NCI-H69 (cell line): Measurements from ENCODE around the gene CUBN.

Experiments used
- DNase-seq: peaks from one replicate; lab custom pipeline; 2025; lab: John Stamatoyannopoulos, UW

CUBN gene

DNA sequence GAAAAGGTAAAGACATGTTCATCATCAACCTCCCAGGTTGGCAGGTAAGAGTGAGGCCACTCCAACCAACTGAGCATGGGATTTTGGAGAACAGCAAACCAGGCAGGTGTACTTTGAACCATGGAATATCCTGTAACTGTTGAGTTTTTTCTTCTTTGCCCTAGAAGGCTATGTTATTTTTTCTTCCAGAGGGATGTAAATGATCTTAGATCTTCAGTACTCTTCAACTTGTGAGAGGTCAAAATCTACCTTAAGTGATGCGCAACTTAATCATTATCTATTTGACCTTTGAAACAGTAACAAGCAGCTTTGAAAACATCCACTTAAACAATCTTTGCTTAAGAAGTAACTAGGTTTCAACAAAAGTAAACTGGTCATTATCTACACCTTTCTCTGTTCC is at the start of gene CUBN:
TSS of gene CUBN (minus strand) at position 71 of the 400 bp plus-strand sequence. CDS start at position 25, 46 bp downstream.
- no peak for DNase-seq

DNA sequence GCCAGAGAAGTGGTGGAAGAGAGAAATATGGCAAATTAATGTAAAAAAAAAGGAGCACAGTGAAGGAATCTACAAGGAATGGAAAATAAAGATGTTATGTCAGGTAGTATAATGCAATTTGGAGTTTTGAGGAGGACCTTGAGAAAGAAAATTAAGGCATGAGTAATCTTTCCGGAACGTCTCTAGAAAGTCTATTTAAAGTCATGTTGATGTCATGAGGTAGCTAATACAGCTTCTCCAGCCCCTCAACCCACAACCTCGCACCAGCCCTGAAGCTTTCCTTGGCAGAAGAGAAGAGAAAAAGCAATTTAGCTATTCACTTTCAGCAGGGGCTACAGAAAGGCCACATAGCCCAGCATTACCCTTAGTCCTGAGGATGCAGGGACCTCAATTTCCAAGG is 49.4 kb upstream of the CUBN start:
- DNase-seq: no peak

DNA sequence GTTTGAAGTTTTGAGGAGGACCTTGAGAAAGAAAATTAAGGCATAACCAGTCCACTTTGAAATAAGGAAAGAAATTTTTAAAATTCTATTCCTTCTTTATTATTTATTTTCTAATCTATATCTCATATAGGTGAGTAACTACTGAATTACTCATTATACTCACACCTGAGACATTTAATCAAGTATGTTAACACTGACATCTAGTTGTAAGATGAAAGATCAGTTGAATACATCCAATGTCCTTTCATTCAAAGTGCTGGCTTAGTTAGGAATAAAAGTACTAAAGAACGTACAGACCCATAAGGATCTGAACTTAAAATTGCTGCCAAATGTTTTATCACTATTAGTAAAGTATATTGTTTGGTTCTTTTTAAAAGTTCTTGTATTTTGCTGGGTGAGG is 48.4 kb upstream of the CUBN start:
- DNase-seq: no peak

DNA sequence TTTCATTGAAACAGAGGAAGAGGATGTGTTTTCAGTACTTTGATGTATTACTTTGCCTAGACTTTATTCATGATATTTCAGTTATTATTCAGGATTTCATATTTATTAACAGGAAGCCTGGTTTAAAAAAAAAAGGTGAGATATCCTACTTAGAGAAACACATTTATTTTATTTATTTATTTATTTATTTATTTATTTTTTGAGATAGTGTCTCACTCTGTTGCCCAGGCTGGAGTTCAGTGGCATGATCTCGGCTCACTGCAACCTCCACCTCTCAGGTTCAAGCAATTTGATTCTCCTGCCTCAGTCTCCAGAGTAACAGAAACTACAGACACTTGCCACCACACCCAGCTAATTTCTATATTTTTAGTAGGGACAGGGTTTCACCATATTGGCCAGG is 47.4 kb upstream of the CUBN start:
- DNase-seq: no peak

DNA sequence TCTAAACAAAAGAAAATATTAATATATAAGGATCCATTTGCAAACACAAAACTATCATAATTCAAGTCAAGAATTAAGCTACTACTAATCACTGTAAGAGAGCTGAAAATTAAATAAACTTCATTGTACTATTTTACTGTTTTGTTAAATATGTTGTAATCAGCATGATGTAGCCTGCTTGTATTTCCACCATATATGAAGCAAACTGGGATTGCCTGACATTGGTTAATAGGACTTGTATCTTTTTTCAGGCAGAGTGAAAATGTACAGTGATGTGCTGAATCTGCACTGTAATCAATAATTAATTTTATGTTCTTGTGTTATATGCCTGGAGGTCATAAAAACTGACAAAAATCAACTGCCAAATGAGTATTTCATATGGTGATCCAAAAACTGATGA is 46.5 kb upstream of the CUBN start:
- DNase-seq: no peak

DNA sequence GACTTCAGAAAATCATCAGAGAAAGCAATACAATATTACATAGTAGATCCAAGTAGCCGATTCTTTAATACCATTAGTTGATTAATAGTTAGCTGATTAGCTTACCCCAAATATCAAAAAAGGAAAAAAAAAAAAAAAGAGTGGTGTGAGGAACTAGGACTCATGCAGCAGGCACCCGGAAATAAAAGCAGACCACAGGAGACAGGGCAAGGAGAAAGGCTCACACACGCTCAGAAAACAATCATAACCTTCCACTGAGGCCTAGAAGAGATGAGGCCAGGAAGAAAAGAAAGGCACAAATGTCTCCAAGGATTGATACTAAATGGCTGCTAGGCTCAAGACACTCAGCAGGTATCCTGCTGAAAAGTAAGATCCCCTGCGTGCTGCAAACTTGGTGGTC is 45.9 kb upstream of the CUBN start:
- DNase-seq: no peak

DNA sequence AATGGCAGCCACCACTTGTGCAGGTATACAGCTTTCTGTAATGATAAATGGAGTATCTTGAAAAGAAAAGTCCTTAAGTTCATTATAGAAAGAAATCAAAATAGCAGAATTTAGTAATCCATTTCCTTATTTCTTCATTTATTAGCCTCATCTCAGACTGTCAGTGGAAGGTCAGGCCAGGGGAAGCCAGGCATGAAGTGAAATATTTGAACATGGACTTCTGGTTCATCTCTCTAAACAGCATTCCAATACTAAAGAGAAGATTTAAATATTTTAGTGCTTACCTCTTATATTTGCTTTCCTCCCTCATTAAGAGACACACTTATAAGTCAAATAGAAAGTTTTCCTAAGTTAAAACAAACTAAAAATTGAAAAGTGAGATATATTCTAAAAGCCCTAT is 45.0 kb upstream of the CUBN start:
- no peak for DNase-seq

DNA sequence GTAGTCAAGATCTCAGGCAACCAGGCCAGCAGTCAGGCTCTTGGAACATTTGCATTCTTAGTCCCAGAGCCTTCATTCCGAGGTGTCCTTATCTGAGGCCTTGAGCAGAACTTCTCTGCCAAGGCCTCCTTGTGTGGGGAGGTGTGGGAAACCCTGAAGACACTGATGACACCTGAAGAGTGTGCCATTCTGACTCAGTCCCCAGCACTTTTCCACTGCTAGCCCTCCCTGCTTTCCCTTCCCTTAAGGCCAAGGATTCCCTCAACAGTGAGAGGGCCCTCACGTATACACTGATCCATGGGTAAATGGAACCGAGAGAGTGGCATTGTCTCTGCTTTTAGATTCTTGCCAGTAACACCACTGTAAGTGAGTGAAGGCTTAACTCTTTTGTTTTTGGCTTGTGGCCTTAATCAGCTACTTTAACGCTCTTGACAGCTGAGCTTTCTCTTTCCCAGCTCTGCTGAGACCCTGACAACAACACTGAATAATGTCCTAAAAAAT is 41.6 kb upstream of the CUBN start:
- DNase-seq: no peak

DNA sequence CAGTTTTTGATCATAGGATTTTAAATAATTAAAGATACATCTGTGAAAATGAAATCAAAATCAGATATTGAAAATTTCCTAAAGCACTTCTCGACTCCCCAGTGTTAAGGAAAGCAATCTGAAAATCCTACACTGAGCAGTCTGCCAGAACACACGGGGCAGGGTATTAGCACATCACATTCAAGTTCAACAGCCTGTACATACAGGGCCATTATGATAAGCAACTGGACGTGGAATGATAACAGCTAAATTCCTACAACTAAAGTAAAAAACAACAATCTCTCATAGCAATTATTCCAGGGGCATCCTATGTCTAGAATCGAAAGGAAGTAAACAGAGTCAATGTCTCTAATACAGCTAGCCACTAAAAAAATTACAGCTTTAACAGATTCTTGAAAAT is 40.2 kb upstream of the CUBN start:
- DNase-seq: no peak

DNA sequence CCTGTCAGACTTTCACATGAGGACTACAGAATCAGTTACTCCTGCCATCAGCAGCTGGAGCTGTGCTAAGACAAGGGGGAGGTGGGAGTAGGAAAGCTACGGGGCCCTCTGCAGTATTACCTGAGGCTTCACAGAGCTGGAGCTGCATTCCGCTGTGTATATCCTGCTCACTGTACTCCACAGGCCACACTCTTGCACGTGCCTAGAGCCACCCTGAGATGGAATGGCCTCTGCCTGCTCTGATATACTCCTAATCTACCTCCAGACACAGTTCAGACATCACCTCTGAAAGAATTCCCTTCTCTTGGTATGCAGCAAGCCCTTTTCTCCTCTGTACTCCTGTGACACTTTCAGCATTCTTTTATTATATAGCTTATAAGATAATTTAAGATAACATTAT is 37.1 kb upstream of the CUBN start:
- no peak for DNase-seq

DNA sequence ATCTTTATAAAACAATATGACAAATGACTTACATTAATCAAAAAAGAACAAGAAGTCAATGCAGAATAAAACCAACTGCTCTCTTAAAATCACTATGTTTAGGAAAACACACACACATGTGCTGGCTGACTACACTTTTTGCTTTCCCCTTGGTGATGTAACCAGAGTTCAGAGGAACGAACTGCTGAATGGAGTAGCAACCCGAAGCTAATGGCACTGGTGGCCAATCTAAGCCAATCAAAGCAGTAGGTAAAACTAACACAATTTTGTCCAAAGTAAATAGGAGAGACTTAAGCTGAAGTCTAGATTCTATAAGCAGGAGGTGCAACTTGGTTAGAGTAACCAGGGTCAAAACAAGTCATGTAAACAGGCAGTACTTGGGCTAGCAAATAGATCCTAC is 33.2 kb upstream of the CUBN start:
- DNase-seq: no peak

DNA sequence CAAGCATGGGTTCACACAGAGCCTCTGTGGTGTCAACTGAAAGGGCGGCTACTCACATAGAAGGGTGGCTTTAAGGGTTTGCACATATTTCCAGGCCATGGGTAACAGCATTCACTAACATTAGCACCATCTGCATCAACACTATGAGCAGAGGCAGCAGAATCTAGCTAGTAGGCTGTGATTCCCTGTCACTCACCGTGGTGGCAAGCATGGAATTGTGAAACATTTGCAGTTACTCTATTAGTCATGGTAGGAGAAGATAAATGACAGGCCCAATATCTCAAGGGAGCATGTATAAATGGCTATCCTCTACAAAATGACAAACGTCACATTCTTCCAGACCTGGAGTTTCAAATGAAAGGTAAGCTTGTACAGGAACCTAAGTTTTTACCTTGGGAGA is 32.2 kb upstream of the CUBN start:
- DNase-seq: no peak

DNA sequence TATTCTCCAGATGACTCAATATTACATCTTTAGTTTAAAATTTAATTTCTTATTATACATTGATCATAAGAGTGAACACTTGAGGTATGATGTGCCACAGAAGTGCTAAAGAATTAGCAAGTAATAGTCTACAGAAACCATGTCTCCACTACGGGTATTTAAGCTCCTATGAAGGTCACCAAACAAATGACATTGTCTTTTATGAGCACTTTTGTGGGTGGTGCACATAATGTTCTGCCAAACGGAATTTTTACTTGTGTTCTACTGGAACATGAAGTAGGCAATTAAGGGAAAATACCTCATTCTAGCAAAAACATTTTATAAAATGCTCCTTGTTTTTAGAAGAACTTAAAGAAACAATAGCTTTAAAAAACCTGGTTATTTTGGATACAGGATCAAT is 27.4 kb upstream of the CUBN start:
- DNase-seq: no peak

DNA sequence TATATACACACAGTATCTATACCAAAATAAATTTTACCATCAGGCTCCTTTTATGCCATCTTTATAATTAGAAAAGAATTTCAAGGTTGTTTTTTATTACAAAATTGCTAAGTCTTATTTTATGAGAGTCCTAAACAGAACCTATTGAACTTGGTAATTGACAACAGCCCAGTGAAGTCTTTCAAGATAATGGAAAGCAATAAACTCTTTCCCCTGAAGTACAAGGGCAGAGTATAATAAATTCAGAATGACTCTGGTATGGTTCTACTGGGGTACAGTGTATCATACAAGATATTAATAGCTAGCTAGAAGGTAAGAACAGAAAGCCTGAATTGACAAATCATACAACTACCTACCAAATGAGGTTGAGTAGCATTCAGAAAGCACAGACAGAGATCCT is 26.2 kb upstream of the CUBN start:
- DNase-seq: no peak

DNA sequence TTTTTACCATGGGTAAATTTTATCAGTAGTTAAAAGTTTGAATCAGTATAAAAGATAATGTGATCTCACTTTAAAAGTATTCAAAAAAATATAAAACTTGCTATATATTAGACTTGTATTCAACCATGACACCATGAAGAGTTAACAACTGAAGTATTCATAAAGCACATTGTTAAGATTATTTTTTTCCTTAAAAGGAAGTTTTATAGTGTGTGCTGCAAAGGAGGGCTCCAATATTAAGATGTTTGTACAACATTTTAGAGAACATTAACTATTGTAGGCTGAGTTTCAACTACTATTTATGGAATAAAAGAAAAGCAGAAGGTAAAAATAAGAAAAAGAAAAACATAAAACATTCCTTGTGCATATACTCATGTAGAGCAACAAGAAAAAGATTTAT is 24.5 kb upstream of the CUBN start:
- no peak for DNase-seq

DNA sequence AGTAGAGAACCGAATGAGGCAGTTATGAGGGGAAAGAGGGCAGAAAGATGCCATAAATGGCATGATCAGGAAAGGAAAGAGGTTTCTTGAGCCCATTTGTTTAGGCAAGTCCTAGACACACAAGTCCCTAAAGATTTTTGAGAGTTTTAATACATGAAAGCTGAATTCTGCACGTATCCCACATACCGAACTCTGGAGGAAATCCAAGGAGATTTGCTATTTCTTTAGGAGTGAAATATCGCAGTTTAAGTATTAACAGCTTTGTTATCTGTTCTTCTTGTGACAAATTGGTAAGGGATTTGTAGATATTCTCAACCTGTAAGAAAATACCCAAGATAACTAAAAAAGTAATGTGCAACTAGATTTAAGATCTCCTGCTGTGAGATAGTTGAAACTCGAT is 23.7 kb upstream of the CUBN start:
- DNase-seq: no peak

DNA sequence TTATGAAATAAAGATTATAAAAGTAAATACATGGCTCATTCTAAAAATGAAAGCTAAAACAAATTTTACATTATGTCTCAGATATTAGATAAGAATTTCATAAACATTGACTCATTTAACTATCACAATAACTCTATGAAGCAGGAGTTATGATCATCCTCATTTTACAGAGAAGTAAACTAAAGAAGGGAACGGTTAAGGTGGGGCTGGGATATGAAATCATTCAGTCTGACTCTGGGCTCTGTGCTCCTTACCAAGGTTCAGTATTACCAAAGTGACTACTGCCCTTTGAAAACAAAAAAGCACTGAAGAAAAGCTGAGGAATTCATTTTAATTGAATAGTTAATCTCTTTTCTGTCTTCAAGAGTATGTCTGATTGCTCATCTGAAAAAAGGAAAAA is 22.1 kb upstream of the CUBN start:
- DNase-seq: no peak

DNA sequence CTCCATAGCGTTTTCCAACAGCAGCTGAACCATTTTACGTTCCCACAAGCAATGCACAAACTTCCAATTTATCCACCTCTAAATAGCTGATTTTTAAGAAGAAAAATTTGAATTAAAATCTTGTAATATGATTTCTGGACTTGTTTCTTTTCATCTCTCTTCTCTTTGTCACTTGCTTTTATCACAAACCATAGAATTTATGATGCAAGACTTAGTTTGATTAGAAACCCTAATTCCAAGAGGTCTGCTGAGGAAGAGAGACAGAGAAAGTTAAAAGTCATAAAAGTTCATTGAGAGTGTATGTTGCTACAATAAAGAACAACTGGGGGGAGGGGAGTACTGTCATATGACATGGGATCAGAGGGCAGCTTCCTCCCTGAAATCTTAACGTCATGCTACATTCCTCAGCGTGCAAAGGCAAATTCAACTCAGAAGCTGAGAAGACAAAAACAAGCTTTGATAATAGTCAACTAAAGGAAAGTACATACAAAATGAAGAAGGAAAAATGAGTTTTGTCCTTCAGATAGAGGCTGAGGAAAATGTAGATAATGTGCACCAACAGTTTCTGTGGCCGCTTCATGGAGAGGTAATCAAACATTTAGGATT is 18.4 kb upstream of the CUBN start:
- no peak for DNase-seq

DNA sequence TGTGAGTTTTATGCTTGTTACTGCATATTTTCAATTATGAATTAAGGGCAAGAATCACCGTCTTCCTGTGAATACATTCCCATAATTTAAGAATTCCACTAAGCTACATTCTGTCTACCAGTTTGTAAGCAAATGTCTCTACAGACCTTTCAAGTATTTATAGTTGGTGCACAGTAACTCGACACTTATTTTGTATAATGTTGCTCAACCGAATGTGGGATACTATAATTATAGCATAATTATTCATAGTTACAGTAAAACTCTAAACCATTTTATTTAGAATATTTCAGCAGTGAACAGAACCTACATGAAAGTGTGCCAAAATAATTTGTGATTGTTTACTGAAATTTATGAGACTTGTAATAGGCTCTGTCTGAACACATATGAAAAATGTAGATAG is 17.3 kb upstream of the CUBN start:
- DNase-seq: no peak

DNA sequence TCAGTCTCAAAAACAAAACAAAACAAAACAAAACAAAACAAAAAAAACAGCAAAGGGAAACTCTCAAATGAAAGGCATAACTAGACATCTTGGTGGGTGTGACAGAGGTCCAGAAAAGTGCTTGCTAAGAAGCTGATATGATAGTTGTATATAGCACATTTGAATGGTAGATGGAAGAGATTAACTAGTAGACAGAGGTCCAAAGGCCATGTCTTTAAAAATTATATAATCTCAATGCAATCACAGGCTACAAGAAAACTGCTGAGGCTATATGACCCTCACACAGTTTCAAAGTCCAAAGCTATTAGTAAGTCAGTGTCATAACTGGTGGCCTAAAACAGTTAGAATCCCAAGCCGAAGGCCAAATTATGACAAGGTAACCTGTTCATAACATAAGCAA is 15.6 kb upstream of the CUBN start:
- no peak for DNase-seq

DNA sequence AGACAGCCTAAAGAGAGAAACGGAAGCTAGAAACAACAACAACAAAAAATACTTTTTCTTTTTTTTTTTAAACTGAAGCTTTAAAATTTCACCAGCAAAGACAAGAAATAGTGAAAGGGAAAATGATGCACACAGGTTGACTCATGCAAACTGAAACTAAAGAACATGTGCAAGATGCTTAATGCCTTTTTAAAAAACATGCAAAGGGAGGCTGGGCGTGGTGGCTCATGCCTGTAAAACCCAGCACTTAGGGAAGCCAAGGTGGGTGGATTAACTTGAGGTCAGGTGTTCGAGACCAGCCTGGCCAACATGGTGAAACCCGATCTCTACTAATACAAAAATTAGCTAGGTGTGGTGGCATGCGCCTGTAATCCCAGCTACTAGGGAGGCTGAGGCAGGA is 15.1 kb upstream of the CUBN start:
- DNase-seq: no peak

DNA sequence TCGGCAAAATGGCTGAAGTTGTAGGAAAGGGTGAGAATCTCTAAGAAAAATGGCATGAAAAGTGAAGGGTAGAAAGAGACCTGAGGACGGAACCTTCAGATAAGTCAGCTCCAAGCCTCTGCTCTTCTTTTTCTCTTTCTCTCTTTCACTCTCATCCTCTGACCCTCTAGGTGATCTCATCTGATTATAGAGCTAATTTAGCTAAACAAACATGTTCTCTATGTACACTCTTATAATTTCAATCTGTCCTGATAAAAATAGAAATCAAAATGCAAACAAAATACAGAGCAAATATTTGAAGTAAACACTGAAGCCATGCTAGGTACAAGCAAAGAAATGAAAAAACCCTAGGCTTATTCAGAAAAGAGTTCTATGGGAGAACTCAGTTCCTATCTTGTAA is 14.4 kb upstream of the CUBN start:
- DNase-seq: no peak

DNA sequence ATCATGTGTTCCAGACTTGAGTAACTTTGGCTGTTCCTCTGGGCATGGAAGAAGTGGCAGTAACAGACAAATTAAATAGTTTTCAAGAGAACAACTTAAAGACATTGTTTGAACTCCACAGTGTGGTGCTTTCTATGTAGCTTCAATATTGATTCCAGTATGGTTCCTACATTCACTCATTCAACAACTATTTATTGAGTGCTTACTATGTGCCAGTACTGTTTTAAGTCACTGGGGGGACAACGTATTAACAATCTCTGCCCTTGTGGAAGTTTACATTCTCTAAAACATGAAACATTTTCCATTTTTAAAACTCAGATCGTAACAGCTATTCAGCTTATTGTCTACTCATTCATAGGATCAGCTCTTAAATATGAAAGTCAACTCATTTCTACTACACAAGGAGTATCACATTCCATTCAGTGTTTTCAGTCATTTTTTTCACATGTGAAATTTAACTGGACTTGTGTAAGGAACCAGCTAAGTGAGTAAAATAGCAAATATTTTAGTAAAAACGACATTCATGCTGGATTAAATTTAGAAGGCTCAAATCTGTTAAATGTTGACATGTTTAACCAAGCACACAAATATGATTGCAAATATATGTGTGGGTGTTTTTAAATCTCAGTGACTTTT is 13.6 kb upstream of the CUBN start:
- no peak for DNase-seq

DNA sequence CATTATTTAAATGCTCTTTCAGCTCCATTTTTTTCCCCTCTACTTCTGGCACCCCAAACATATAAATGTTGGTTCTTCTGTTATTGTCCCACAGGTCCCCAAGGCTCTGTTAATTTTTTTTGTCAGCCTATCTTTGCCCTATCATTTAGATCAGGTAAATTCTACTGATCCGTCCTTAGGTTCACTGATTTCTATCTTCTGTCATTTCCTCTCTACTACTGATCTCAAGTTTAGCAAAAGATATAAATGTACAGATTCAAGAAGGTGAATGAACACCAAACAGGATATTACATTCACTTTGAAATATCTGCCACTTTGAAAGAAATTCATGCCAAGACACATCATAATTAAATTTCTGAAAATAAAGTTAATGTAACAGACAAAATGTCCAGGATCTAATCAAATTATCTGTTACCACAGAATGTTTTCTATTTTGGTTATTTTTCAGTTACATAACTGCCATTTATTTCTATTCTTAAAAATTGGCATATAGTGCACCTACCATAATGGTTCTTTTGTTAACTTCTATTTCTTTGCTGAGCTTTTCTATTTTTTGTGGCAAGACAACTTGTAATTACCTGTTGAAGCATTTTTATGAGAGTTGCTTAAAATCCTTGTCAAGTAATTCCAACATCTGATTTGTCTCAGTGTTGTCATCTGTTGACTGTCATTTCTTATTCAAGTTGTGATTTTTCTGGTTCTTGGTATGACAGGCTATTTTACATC is 12.1 kb upstream of the CUBN start:
- no peak for DNase-seq
